ENCODE measurements around the gene PDCD11.

DNA sequence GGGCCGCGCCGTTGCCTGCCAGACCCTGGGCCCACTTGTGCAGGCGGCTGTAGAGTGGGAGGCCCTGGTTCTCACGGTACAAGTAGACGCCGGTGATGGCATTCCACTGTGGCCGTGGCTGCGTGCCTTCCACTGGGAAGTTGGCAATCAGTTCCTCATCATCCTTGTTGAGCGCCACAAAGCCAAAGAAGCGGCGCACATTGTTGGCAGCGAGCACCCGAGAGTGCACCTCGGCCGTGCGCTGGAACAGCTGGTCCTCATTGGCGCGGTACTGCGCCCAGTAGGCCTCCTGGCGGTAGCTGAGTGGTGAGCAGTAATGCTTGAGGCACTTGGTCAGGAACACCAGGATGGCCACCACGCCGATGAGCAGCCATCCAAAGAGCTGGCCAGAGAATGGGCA lies 50.8 kb downstream of the PDCD11 start:
- no peak for TF ChIP-seq CBX2 (IDR thresholded peaks at IDR 0.05; ENCODE audit: borderline replicate concordance, low read depth)
- no peak for TF ChIP-seq EP300 (IDR thresholded peaks at IDR 0.05)
- no peak for TF ChIP-seq CTCF (IDR thresholded peaks at IDR 0.05)
- TF ChIP-seq JUN (IDR thresholded peaks at IDR 0.05) = no peak
- no peak for TF ChIP-seq POLR2AphosphoS2 (conservative IDR thresholded peaks at IDR 0.05; ENCODE audit: low read length)
- TF ChIP-seq POLR2A (IDR thresholded peaks at IDR 0.05; ENCODE audit: low read length) = no peak
- TF ChIP-seq RFX5 (IDR thresholded peaks at IDR 0.05) = no peak
- no peak for TF ChIP-seq KDM1A (IDR thresholded peaks at IDR 0.05; ENCODE audit: low read depth)
- no peak for TF ChIP-seq JUNB (IDR thresholded peaks at IDR 0.05)
- TF ChIP-seq ZC3H11A (IDR thresholded peaks at IDR 0.05) = no peak
